Keratinocyte (primary cell): ENCODE measurements around the gene UGT1A6. TPM values are rescaled to one million over a fixed set of nuclear protein-coding genes. Genes with fewer than 3 reads are reported as not detected.

ENCODE experiments used
- DNase-seq: peaks from one replicate; pipeline ENCODE4 v3.0.0-alpha.2; 2011; ENCODE audit warnings: low read depth, missing footprints, low spot score
- FAIRE-seq: peaks from 2 replicates; lab custom pipeline; 2011; peaks lifted over from hg19 to GRCh38; lab: Jason Lieb, UNC
- H2AFZ ChIP-seq: 2 replicates; pipeline ENCODE4 v1.6.0; 2012; ENCODE audit warnings: low read length, control low read depth, inconsistent platforms; ENCODE audit not compliant: control insufficient read depth
- H3K27ac ChIP-seq: 2 replicates; pipeline ENCODE4 v1.5.1; 2011; ENCODE audit warnings: low read length; ENCODE audit not compliant: control insufficient read depth, insufficient read depth
- H3K27me3 ChIP-seq: 3 replicates; pipeline ENCODE4 v1.6.0; 2011; ENCODE audit warnings: low read length; ENCODE audit not compliant: control insufficient read depth, insufficient read depth; ENCODE audit errors: extremely low read depth
- H3K36me3 ChIP-seq, 2 experiments: 2 replicates in 1 of 2; 3 replicates in 1 of 2; pipeline ENCODE4 v1.5.1; 2011; ENCODE audit warnings: low read length in 2 of 2, mild to moderate bottlenecking in 1 of 2; ENCODE audit not compliant: control insufficient read depth in 2 of 2, insufficient read depth in 2 of 2; ENCODE audit errors: extremely low read depth in 1 of 2
- H3K4me1 ChIP-seq: 3 replicates; pipeline ENCODE4 v1.5.1; 2011; ENCODE audit warnings: low read length; ENCODE audit not compliant: control insufficient read depth, insufficient read depth; ENCODE audit errors: extremely low read depth
- H3K4me2 ChIP-seq: 3 replicates; pipeline ENCODE4 v1.6.0; 2011; ENCODE audit warnings: low read depth, low read length; ENCODE audit not compliant: control insufficient read depth, insufficient read depth; ENCODE audit errors: extremely low read depth
- H3K4me3 ChIP-seq, 3 experiments: fragments of 200-600 bp in 1 of 3; sonication (generic) in 1 of 3; 2 replicates in 2 of 3; 3 replicates in 1 of 3; pipeline ENCODE4 v1.5.1; 2011 to 2016; ENCODE audit warnings: low read length in 3 of 3, mild to moderate bottlenecking in 3 of 3, control low read depth in 2 of 3, inconsistent platforms in 1 of 3, low read depth in 1 of 3, mixed read lengths in 1 of 3, mixed run types in 1 of 3, moderate library complexity in 1 of 3; ENCODE audit not compliant: control insufficient read depth in 2 of 3, insufficient read depth in 2 of 3; ENCODE audit errors: extremely low read depth in 1 of 3
- H3K79me2 ChIP-seq: 2 replicates; pipeline ENCODE4 v1.6.0; 2012; ENCODE audit warnings: low read length; ENCODE audit not compliant: control insufficient read depth, insufficient read depth
- H3K9ac ChIP-seq: 3 replicates; pipeline ENCODE4 v1.6.0; 2011; ENCODE audit warnings: low read length; ENCODE audit not compliant: control insufficient read depth, insufficient read depth; ENCODE audit errors: extremely low read depth
- H3K9me1 ChIP-seq: 3 replicates; pipeline ENCODE4 v1.6.0; 2011; ENCODE audit warnings: low read length; ENCODE audit not compliant: control insufficient read depth, insufficient read depth; ENCODE audit errors: extremely low read depth
- H3K9me3 ChIP-seq: 2 replicates; pipeline ENCODE4 v1.5.1; 2012; ENCODE audit warnings: low read depth, low read length; ENCODE audit not compliant: control insufficient read depth
- H4K20me1 ChIP-seq: 3 replicates; pipeline ENCODE4 v1.6.0; 2011; ENCODE audit warnings: low read length; ENCODE audit not compliant: control insufficient read depth, insufficient read depth; ENCODE audit errors: extremely low read depth
- EZH2 ChIP-seq: IDR thresholded peaks from one replicate; pipeline ENCODE4 v1.6.1; 2012; ENCODE audit warnings: inconsistent platforms, mild to moderate bottlenecking, low read length, moderate library complexity
- dilution Hi-C: fragments of 300-500 bp; cut with MboI; formaldehyde crosslinking; loops from one replicate; pipeline ENCODE4 v1.7.0; 2020; ENCODE audit warnings: low sequenced_read_pairs; ENCODE audit not compliant: extremely low pct_ligation_motif_present
- polyA plus RNA-seq, 5 experiments: library from polyadenylated mRNA; depleted of rRNA in 3 of 5; stranded (reverse) in 3 of 5; stranded (forward) in 1 of 5; unstranded in 1 of 5; fragments of >200 nt; gene quantifications; 1 replicate in 1 of 5; 2 replicates in 3 of 5; 3 replicates in 1 of 5; pipeline versions ENCODE4 v1.2.1 to v1.2.3, GENCODE V29; 2011 to 2012; ENCODE audit warnings: missing spikeins in 2 of 5, low read depth in 1 of 5, low replicate concordance in 1 of 5
- TF ChIP-seq, protein P1 (sequence below), 3 experiments: IDR thresholded peaks in 1 of 3; conservative IDR thresholded peaks in 1 of 3; optimal IDR thresholded peaks in 1 of 3; 2 replicates in 2 of 3; 3 replicates in 1 of 3; pipeline versions ENCODE3 to v1.5.1; 2011; ENCODE audit warnings: low read length in 3 of 3, mild to moderate bottlenecking in 3 of 3, moderate library complexity in 2 of 3, control low read depth in 1 of 3, inconsistent platforms in 1 of 3; ENCODE audit not compliant: insufficient read depth in 2 of 3; ENCODE audit errors: extremely low read depth in 1 of 3

UGT1A6 gene
- polyA plus RNA-seq, 1 donor (not counting 4 experiments of a cell fraction or from before 2014, with no cell fraction given): 133 TPM

DNA sequence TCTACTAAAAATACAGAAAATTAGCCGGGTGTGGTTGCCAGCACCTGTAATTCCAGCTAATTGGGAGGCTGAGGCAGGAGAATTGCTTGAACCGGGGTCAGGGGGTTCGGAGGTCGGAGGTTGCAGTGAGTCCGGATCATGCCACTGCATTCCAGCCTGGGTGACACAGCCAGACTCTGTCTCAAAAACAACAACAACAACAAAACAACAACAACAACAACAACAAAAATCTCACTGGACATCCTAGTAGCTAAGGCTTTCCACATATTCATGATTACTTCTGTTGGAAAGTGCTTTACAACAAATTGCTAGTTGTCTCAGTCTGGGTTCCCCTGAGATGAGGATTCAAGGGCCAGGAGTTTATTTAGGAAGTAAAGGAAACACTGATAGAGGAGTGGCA is 81.2 kb downstream of the UGT1A6 start:
- H2AFZ ChIP-seq: no peak overlapping the region
- TF ChIP-seq, protein P1, sequence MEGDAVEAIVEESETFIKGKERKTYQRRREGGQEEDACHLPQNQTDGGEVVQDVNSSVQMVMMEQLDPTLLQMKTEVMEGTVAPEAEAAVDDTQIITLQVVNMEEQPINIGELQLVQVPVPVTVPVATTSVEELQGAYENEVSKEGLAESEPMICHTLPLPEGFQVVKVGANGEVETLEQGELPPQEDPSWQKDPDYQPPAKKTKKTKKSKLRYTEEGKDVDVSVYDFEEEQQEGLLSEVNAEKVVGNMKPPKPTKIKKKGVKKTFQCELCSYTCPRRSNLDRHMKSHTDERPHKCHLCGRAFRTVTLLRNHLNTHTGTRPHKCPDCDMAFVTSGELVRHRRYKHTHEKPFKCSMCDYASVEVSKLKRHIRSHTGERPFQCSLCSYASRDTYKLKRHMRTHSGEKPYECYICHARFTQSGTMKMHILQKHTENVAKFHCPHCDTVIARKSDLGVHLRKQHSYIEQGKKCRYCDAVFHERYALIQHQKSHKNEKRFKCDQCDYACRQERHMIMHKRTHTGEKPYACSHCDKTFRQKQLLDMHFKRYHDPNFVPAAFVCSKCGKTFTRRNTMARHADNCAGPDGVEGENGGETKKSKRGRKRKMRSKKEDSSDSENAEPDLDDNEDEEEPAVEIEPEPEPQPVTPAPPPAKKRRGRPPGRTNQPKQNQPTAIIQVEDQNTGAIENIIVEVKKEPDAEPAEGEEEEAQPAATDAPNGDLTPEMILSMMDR (optimal IDR thresholded peaks at IDR 0.05 in 1 of 3, IDR thresholded peaks at IDR 0.05 in 1 of 3, conservative IDR thresholded peaks at IDR 0.05 in 1 of 3; ENCODE audit: extremely low read depth in 1 of 3, insufficient read depth in 2 of 3, low read length in 3 of 3): no peak
- TF ChIP-seq EZH2: no peak
- H4K20me1 ChIP-seq: no peaks in the 10 kb centered on the region
- peaks cover 3% of the 10 kb centered on the region for H3K9me3 ChIP-seq
- H3K27ac ChIP-seq: no peak overlapping the region
- no peak overlapping the region for H3K9ac ChIP-seq
- peaks cover 11 to 15% of the 10 kb centered on the region in 2 experiments for H3K36me3 ChIP-seq
- FAIRE-seq: no peak
- H3K27me3 ChIP-seq: no peaks in the 10 kb centered on the region
- H3K4me1 ChIP-seq: no peaks in the 10 kb centered on the region
- H3K4me3 ChIP-seq: no peak overlapping the region
- no peaks in the 10 kb centered on the region for H3K9me1 ChIP-seq
- no peak for DNase-seq
- no peaks in the 10 kb centered on the region for H3K79me2 ChIP-seq
- dilution Hi-C loops: no loop called here
- H3K4me2 ChIP-seq: no peak overlapping the region

GRCh38 chr2:233775414-233775813 is 82.7 kb downstream of the UGT1A6 start:
- no peak for DNase-seq

More at GRCh38 chr2:233775414-233775813, 82.7 kb downstream of the UGT1A6 start:
- Histone ChIP-seq H2AFZ (no peak overlapping the region), H3K27me3 (no peaks in the 10 kb centered on the region), H3K4me2 (no peak overlapping the region), H3K9ac (no peak overlapping the region), H4K20me1 (no peaks in the 10 kb centered on the region), H3K36me3 (peaks cover 0 to 9% of the 10 kb centered on the region in 2 experiments), H3K9me1 (no peaks in the 10 kb centered on the region), H3K27ac (no peak overlapping the region), H3K79me2 (no peaks in the 10 kb centered on the region), H3K4me1 (no peaks in the 10 kb centered on the region), H3K4me3 (no peak overlapping the region), H3K9me3 (peaks cover 3% of the 10 kb centered on the region)
- TF ChIP-seq, protein P1 (optimal IDR thresholded peaks at IDR 0.05 in 1 of 3, IDR thresholded peaks at IDR 0.05 in 1 of 3, conservative IDR thresholded peaks at IDR 0.05 in 1 of 3; ENCODE audit: extremely low read depth in 1 of 3, insufficient read depth in 2 of 3, low read length in 3 of 3): no peak
- no peak for TF ChIP-seq EZH2
- dilution Hi-C loops: no loop called here
- no peak for FAIRE-seq
